Activated CD8-positive, alpha-beta memory T cell treated with anti-CD3 and anti-CD28 coated beads for 24 hours (primary cell): Measurements from ENCODE around the gene IZUMO1.
"Not testable (repeated sequence)": the region's sequence is repeated elsewhere in the genome, so short reads cannot be mapped to it uniquely, and the experiment has no call there.

Source experiments
- DNase-seq: peaks from one replicate; pipeline ENCODE4 v3.0.0-alpha.2; 2020

The IZUMO1 gene

DNA sequence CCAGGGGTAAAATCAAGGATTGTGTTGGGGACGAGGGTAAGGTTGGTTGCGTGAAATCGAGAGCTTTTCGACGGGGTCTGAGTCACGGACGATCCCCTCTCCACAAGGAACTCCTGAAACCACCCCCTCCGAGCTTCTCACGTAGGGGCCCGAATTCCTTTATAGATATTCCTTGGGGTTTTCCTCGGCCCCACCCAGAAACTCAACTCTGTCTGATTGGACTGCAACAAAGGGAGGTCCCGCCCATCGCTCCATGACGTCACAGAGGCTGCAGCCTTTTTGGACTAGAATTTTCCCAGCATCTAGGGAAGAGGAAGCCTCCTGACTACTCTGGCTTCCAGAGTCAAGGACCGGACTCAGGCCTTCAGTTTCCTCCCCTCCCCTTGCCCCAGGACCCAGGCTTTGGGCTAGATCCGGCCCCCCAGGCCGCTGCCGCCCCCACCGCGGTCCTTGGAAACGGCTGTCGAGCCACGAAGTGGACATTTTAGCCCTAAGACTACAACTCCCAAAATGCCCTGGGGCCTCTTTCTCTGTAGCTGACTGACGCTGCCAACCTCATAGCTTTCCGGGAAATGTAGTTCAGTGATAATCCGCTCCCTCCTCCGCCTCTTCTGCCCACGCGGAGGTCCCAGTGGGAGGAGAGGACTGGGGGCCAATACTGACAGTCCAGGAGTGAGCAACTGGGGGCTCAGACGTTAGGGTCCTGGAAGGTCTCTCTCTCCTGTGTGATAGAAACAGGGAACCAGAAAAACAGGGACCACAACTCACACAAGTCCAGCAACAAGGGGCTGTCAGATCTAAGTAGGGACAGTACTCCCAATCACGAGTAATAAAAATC lies at the start of gene IZUMO1:
Gene IZUMO1 (minus strand): TSS at position 172 of the 838 bp plus-strand sequence. CDS start 1,050 bp downstream, outside the sequence.
- DNase-seq, result peak; percentile 71

DNA sequence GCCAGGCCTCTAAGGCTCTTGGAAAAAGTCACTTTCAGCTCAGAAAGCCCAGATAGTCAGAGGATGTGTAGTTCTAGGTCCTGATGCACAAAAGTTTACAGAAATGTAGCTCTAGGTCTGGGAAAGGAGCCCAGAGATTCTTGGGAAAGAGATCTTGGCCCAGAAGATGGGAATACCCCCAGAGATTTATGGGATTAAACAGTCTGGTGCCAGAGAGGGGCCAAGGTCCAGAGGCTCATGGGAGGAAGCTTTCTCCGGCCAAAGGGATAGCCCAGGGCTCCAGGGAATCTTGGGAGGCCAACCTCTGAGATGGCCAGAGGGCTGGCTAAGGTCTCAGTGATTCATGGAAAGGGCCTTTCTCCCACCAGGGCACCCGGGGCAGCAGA lies 49.0 kb upstream of the IZUMO1 start:
- DNase-seq, result no peak

DNA sequence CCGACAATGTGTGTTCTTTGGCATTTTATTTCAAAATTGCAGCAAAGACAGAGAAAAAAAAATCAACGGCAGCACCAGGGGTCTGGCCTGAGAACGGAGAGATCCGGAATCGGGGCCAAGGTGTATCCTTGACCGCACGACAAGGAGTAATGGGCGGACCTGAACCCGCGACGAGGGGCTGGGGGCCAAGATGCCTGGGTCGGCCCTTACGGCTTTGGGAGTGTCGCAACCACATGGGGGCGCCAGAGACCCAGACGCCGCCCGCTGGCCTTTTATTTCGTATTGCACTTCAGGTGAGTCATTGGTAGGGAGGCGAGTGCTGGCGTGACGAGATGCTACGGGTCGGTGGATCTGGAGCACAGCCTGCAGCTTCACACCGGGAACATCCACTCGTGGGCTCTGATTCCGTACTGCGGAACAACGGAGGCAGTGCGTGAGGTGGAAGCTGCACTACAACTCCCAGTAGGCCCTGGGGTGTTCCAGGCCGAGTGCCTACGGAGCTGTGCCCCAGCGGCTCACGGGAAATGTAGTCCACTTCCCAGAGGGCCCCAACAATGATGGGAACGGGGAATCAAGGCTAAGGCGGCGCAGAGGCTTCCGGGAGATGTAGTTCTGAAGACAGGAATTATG lies 48.5 kb upstream of the IZUMO1 start:
- DNase-seq, result peak; percentile 93

DNA sequence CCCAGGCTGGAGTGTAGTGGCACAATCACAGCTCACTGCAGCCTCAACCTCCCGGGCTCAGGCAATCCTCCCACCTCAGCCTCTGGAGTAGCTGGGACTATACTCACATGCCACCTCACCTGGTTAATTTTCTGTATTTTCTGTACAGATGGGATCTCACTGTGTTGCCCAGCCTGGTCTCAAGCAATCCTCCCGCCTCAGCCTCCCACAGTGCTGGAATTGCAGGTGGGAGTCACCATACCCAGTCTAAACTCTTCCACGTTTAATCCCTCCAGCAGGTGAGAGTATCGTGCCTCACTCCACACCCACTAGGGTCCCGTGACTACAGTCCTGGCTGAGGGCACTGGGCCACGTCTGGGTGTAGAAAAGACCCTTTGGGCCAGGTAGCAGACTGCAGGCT lies 47.6 kb upstream of the IZUMO1 start:
- no peak for DNase-seq

DNA sequence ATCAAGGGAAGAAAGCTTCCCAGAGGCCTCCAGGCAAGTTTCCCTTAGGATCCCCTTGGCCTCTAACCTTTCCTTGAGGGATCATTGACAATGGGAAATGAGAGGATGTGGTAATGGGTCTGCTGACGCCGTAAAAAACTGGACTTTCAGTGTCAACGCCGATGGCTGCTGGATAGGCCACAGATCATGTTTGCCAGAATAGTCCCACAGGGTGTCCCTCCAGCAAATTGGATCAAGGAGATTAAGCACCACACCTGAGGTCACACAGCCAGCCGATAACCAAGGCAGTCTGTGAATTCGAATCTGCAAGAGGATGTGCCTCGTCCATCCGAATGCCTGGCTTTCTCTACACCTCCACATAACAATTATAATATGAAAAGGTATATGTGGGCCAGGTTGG lies 46.6 kb upstream of the IZUMO1 start:
- no peak for DNase-seq

DNA sequence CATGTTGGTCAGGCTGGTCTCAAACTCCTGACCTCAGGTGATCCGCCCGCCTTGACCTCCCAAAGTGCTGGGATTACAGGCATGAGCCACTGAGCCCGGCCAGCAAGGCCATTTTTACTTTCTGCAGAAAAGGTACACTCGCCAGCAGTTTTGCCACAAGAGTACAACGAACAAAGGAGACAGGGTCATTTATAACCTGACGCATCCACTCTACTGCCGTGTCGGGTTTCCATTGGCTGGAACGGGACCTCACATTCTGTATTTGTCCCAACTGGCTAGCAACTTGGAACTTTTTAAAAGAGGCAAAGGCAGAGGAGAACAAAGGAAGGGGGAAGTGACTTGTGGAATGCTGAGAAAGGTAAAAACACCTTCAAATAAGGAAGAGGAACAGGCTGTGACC lies 40.6 kb upstream of the IZUMO1 start:
- DNase-seq, result not testable (repeated sequence)

DNA sequence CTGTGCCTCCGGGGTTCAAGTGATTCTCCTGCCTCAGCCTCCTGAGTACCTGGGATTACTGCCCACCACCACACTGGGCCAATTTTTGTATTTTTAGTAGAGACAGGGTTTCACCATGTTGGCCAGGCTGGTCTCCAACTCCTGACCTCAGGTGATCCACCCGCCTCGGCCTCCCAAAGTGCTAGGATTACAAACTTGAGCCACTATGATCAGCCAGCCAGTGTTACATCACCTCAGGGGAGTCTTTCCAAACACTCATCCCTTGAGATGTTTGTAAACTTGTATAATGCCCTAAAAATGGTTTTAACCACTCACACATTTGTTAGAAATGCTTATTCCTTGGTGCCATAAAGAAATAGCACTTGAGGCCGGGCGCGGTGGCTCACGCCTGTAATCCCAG lies 39.7 kb upstream of the IZUMO1 start:
- DNase-seq, result not testable (repeated sequence)

DNA sequence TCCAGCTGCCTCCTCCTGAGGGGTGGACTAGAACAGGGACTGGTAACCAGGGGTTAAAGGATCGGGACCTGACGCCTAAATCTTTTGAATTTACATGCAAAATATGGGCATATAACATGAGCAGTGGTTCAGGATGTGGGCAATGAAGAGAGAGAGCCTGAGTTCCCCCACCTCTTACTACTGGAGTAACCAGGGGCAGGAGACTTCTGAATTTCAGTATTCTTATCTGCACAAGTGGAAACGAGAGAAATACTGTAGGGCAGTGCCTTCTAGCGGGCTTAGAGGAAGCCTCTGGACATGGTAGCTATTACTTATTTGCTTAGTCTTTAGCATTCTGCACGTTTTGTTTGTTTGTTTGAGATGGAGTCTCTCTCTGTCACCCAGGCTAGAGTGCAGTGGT lies 37.8 kb upstream of the IZUMO1 start:
- DNase-seq, result no peak

DNA sequence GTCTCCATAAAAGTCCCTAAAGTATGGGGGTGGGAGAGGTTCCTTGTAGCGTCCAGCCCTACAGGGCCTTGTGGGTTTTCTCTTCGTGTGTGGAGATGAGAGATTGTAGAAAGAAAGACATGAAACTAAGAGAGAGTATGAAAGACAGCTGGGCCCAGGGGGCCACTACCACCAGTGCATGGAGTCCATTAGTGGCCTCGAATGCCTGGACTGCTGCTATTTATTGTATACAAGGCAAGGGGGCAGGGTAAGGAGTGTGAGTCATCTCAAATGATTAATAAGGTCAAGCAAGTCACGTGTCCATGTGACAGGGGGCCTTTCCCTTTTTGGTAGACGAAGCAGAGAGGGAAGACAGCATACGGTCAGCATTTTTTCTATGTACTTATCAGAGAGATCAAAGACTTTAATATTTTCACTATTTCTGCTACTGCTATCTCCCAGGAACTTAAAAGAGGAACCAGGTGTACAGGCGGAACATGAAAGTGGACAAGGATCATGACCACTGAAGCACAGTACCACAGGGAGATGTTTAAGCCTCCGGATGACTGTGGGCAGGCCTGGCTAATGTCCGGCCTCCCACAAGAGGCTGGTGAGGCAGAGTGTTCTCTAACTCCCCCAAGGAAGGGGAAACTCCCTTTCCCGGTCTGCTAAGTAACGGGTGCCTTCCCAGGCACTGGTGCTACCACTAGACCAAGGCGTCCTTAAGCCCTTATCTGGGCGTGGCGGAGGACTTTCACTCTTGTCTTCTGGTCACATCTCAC lies 34.1 kb upstream of the IZUMO1 start:
- DNase-seq, result no peak

DNA sequence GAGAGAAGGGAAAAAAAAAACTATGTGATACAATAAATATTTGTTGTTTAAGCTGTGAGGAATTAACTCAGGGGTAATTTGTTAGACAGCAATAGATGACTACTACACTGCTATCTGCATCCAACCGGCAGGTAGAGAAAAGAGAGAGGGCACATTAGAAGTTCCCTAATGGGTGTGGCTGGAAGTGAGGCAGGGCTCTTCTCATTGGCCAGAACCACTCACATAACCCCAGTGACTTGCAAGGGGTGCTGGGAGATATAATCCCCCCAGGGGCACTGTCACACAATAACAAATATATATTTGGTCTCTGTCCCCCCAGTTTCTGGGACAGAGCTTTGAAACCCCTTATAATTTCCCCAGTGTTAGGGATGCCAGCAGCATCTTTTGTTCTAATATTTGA lies 32.9 kb upstream of the IZUMO1 start:
- DNase-seq, result no peak

DNA sequence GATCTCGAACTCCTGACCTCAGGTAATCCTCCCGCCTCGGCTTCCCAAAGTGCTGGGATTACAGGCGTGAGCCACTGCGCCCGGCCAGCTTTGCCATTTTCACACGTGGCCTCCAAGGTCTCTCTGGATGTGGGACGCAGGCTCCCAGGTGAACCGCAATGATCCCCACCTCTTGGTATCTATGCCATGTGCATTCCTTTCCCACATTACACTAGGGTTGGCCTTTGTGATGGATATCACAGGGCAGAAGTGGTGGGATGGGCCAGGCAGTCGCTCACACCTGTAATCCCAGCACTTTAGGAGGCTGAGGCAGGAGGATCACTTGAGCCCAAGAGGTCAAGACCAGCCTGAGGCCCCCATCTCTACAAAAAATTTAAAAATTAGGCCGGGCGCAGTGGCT lies 31.0 kb upstream of the IZUMO1 start:
- no peak for DNase-seq

DNA sequence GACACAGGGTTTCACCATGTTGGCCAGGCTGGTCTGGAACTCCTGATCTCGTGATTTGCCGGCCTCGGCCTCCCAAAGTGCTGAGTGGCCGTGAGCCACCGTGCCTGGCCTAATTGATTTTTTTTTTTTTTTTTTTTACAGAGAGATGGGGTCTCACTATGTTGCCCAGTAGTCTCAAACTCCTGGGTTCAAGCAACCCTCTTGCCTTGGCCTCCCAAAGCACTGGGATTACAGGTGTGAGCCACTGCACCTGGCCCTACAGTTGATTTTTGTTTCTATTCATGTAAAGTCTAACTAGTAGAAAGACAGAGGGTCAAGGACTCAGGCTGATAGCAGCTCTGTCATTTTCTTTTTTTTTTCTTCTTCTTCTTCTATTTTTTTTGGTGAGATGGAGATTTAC lies 30.4 kb upstream of the IZUMO1 start:
- no peak for DNase-seq

DNA sequence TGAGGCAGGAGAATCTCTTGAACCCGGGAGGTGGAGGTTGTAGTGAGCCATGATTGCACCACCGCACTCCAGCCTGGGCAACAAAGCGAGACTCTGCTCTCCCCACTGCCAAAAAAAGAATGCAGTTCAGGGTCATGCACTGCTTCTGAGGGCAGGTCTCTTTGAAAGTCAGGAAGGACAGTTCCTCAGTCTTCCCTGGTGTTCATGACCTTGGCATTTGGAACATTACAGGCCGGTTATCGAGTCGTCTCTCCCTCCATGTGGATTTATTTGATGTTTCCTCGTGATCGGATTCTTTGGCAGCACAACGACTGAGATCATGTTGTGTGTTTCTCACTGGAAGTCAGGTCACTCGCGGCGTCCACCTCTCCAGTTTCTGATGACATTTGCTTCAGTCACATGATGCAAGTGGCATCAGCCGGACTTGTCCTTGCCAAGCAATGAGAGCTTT lies 25.8 kb upstream of the IZUMO1 start:
- DNase-seq, result no peak

DNA sequence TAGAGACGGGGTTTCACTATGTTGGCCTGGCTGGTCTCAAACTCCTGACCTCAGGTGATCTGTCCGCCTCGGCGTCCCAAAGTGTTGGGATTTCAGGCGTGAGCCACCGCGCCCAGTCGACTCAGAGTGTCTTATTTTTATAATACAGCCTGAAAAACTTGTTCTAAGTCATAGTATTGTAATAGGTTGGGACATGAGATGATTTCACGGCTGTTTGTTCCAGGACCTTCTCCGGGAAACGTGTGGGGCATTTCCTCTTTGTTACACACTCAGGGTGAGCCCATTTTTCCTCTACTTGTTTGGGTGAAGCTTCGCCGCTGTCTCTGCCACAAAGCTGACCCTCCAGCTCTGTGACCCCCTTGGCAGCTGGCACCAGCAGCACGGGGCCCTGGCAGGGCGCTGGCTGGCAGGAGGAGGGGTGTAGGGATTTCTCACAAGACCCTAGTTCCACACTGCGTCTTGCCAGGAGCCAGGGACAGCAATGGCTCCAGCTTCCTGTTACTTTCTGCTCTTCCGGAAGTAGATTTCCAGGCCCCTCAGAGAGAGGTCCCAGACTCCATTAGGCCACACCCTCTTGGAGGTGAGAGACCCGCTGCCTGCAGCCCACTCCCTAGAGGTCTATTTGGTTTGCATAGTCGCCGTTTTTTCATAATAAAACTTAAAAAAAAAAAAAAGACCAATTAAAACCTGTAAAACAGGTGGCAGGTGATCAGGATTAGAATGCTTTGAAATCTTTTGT lies 24.2 kb upstream of the IZUMO1 start:
- no peak for DNase-seq

DNA sequence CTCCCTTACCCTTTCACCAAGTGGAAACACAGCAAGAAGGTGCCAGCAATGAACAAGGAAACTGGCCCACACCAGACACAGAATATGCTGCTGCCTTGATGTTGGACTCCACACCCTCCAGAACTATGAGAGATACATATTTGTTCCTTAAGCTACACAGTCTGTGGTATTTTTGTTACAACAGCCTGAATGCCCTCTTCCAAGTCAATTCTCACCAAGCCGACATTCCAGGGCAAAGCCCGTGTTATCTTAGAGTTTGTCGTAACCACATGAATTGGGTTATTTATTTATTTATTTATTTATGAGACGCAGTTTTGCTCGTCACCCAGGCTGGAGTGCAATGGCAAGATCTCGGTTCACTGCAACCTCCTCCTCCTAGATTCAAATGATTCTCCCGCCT lies 23.6 kb upstream of the IZUMO1 start:
- no peak for DNase-seq

DNA sequence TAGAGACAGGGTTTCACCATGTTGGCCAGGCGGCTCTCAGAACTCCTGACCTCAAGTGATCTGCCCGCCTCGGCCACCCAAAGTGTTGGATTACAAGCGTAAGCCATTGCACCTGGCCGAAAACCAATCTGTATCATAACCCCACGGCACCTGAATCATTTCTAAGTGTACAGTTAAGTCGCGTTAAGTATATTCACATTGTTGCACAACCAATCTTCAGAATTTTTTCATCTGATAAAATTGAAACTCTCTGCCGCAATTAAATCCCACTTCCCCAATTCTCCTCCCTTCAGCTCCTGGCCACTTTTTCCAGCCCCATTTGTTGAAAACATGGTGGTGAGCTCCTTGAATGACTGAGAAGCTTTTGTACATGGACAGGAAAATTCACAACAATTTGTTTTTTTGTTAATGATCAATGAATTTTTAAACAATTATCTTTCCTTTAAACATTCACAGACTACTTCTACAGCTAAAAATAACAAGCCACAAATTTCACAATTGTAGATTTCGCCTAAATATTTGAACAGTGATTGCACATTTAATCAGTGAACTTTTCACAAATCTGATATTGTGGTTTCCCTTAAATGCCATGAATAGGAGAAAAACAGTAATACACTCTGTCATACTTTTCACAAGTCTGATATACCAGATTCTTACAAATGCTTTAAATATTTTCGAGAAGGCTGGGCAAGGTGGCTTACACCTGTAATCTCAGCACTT lies 22.4 kb upstream of the IZUMO1 start:
- DNase-seq, result no peak

DNA sequence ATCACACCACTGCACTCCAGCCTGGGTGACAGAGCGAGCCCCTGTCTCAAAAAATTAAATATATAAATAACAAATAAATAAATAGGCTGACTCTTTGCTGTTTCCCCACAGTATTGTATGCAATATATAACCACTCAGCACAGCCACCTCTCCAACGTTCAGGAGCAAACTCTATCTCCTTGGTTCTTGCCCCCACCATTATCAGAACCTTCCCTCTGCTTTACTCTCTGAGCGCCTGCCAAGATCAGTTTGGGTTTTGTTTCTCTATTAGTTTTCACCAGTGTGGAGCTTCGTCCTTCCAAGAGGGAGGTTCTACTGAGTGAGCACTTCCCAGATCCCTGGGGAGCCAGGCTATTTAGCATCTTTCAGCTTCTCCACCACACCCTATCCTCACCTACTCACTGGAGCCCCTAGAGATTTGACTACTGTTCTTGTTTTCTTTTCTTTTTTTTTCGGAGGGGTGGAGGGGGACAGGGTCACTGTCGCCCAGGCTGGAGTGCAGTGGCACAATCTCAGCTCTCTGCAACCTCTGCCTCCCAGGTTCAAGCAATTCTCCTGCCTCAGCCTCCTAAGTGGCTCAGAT lies 21.6 kb upstream of the IZUMO1 start:
- not testable (repeated sequence) for DNase-seq

DNA sequence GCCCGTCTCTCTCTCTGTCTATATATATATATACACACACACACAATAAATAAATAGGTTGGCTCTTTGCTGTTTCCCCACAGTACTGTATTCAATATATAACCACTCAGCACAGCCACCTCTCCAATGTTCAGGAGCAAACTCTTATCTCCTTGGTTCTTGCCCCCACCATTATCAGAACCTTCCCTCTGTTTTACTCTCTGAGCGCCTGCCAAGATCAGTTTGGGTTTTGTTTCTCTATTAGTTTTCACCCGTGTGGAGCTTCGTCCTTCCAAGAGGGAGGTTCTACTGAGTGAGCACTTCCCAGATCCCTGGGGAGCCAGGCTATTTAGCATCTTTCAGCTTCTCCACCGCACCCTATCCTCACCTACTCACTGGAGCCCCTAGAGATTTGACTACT lies 19.1 kb upstream of the IZUMO1 start:
- not testable (repeated sequence) for DNase-seq

DNA sequence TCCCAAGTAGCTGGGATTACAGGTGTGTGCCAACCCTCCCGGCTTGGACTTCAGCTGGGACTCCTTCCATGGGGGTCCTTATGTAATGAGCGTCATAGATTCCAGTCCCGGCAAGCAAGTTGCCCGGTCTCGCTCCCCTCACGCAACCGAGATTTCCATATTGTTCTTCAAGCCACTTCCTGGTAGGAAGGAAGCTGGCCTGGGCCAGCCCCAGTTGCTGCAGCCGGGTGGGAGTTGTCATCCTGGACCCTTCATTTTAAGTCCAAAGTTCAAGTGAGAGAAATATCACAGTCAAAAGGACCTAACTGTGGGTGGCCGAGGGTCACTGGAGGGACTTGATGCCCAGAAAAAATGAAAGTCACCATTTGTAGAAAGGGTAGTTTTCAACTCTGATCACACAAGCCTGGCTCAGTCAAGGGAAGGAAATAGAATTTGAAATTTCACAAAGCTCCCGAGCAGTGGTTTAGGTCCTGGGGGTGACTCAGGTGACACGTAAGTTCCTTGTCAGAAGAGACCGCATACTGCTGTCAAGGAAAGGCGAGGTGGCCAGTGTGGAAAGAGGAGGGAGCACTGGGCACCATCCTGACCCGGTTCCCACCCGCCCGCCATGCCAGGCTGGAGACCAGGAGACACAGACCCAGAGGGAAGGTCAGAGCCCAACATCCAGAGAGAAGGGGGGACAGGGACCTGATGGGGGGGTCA lies 13.9 kb upstream of the IZUMO1 start:
- no peak for DNase-seq

DNA sequence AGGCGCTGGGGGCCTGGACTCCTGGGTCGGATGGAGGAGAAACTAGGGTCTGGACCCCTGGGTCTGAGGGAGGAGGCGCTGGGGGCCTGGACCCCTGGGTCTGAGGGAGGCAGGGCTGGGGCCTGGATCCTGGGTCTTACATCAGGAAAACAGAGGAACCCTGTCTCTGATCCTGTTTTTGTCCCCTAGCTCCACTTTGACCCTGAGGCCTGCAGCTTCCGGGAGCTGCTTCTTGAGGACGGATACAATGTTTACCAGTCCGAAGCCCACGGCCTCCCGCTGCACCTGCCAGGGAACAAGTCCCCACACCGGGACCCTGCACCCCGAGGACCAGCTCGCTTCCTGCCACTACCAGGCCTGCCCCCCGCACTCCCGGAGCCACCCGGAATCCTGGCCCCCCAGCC lies 11.0 kb upstream of the IZUMO1 start:
- no peak for DNase-seq

DNA sequence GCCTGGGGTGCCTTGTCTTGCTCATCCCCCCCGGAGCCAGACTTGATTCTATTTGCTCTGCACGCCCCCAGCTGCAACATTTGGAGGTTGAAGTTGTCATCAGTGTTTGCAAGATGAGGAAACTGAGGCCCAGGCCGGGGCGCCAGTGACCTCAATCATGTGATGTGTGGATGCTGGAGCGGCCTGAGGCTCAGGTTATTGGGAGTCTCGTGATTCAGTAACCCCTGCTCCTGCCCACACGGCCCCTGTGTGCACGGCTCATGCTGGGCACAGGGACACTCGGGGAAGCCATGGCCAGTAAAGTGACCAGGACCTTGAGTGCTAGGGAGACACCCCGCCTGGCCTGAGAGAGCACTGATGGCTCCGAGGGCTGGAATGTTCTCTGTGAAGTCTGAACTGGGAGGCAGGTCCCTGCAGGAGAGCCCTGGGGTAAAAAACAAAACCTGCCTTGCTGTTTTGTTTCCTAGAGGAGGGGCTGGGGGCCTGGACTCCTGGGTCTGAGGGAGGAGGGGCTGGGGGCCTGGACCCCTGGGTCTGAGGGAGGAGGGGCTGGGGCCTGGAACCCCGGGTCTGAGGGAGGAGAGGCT lies 10.5 kb upstream of the IZUMO1 start:
- no peak for DNase-seq
